HG03571 (cell line): ENCODE results near the gene LYZL1.
"Not testable (repeated sequence)": the region's sequence is repeated elsewhere in the genome, so short reads cannot be mapped to it uniquely, and the experiment has no call there.

Source experiments
- ATAC-seq: cut with Tn5 transposase; IDR thresholded peaks from one replicate; pipeline ENCODE4 v1.9.1; 2021; ENCODE audit not compliant: unreplicated experiment

Gene LYZL1

GRCh38 chr10:29288906-29289305, at the start of gene LYZL1:
Gene LYZL1 (plus strand): TSS chr10:29289070. CDS start chr10:29291868, 2,798 bp downstream.
- not testable (repeated sequence) for ATAC-seq

- ATAC-seq = no peak
Observed at GRCh38 chr10:29239569-29240472, 49.0 kb upstream of the LYZL1 start.

- no peak for ATAC-seq
Observed at GRCh38 chr10:29240986-29241660, 47.7 kb upstream of the LYZL1 start.

- ATAC-seq = no peak
Observed at GRCh38 chr10:29241925-29242324, 46.9 kb upstream of the LYZL1 start.

- ATAC-seq = no peak
Observed at GRCh38 chr10:29243066-29243465, 45.8 kb upstream of the LYZL1 start.

GRCh38 chr10:29243750-29244149, 45.1 kb upstream of the LYZL1 start:
- no peak for ATAC-seq

- ATAC-seq = no peak
Observed at GRCh38 chr10:29244978-29245377, 43.9 kb upstream of the LYZL1 start.

GRCh38 chr10:29245476-29245875, 43.4 kb upstream of the LYZL1 start:
- no peak for ATAC-seq

GRCh38 chr10:29246449-29246848, 42.4 kb upstream of the LYZL1 start:
- ATAC-seq = no peak

GRCh38 chr10:29248158-29248557, 40.7 kb upstream of the LYZL1 start:
- ATAC-seq = no peak

- ATAC-seq = no peak
Observed at GRCh38 chr10:29249018-29249417, 39.9 kb upstream of the LYZL1 start.

GRCh38 chr10:29250066-29250465, 38.8 kb upstream of the LYZL1 start:
- ATAC-seq = no peak

GRCh38 chr10:29252811-29253689, 35.8 kb upstream of the LYZL1 start:
- ATAC-seq = no peak

- ATAC-seq = no peak
Observed at GRCh38 chr10:29253690-29254029, 35.2 kb upstream of the LYZL1 start.

GRCh38 chr10:29254123-29255046, 34.5 kb upstream of the LYZL1 start:
- ATAC-seq = no peak

- ATAC-seq = no peak
Observed at GRCh38 chr10:29255104-29255503, 33.8 kb upstream of the LYZL1 start.

- no peak for ATAC-seq
Observed at GRCh38 chr10:29256019-29256418, 32.9 kb upstream of the LYZL1 start.

GRCh38 chr10:29256586-29256985, 32.3 kb upstream of the LYZL1 start:
- ATAC-seq = no peak

GRCh38 chr10:29257106-29257783, 31.6 kb upstream of the LYZL1 start:
- no peak for ATAC-seq

- no peak for ATAC-seq
Observed at GRCh38 chr10:29257784-29258135, 31.1 kb upstream of the LYZL1 start.
